Activated CD4-positive, alpha-beta T cell treated with anti-CD3 and anti-CD28 coated beads, Interleukin-2, amount 50 U/mL, for 48 hours (primary cell): ENCODE results near the gene GOLGA6L2.
A peak's percentile ranks its signal among the peaks of the same experiment; 100 is the strongest.
"Not testable (repeated sequence)": the region's sequence is repeated elsewhere in the genome, so short reads cannot be mapped to it uniquely, and the experiment has no call there.

ENCODE experiments used
- DNase-seq, 2 experiments: peaks; one replicate each; pipeline ENCODE4 v3.0.0-alpha.2; 2020

The GOLGA6L2 gene, protein sequence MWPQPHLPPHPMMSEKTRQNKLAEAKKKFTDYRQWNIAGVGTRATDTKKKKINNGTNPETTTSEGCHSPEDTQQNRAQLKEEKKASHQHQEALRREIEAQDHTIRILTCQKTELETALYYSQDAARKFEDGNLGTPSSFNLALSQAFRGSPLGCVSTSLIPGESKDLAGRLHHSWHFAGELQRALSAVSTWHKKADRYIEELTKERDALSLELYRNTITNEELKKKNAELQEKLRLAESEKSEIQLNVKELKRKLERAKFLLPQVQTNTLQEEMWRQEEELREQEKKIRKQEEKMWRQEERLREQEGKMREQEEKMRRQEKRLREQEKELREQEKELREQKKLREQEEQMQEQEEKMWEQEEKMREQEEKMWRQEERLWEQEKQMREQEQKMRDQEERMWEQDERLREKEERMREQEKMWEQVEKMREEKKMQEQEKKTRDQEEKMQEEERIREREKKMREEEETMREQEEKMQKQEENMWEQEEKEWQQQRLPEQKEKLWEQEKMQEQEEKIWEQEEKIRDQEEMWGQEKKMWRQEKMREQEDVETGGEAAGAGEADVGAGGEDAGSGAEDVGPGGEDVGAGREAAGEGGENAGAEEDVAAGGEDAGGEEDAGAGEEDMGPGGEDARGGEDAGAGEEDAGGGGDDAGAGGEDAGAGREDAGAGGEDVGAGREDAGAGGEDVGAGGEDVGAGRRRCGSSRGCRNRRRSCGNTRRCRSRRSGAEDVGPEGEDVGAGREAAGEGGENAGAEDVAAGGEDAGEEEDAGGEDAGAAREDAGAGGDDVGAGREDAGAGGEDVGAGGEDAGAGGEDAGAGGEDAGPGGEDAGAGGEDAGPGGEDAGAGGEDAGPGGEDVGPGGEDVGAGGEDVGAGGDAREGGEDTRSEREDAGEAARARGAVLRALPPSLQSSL

DNA sequence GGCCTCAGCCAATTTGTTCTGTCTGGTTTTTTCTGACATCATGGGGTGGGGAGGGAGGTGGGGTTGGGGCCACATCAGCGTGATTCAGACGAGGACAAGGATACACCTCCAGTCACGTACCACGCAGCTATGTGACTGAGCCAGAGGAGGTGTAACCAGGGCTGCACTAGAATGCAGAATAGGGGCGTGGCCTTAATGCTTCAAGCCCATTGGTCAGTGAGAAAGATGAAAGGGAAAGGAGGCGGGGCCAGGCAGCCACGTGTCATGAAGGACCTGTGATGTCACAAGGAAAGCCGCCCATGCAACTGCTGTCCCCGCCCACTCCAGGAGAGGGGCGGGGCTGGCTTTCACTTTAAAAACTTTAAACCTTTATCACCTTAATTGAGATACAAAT lies at the start of gene GOLGA6L2:
Gene GOLGA6L2, minus strand, starts transcription at position 137 of the 394 bp plus-strand sequence. Its CDS starts 62 bp downstream, at position 75.
- DNase-seq: peak in 1 of 2 experiments; percentile 1

GRCh38 chr15:23484870-23485269 lies 37.8 kb upstream of the GOLGA6L2 start:
- DNase-seq: no peak

GRCh38 chr15:23483821-23484299 lies 36.8 kb upstream of the GOLGA6L2 start:
- DNase-seq: no peak

- no peak for DNase-seq
Observed at GRCh38 chr15:23482764-23483489, 35.9 kb upstream of the GOLGA6L2 start.

DNA sequence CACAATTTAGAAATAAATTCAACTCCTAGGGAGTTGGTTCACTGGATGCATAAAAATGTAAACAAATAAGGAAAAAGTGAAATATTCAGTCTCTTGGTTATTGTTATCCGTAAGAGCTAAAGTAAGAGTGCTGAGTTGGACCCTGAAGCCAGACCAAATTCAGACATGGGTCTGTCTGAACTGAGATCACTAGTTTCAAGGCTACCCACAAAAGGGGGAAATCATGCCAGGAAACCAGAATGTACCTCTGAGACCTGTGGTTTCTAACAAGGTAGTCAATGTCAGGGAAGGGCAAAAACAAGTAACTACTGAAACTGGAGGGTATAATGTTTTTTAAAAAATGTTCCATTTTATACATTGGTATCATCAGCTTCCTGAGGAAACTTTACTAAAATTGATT lies 35.2 kb upstream of the GOLGA6L2 start:
- DNase-seq: no peak

- no peak for DNase-seq
Observed at GRCh38 chr15:23477920-23478319, 30.9 kb upstream of the GOLGA6L2 start.

- no peak for DNase-seq
Observed at GRCh38 chr15:23472678-23473077, 25.6 kb upstream of the GOLGA6L2 start.

DNA sequence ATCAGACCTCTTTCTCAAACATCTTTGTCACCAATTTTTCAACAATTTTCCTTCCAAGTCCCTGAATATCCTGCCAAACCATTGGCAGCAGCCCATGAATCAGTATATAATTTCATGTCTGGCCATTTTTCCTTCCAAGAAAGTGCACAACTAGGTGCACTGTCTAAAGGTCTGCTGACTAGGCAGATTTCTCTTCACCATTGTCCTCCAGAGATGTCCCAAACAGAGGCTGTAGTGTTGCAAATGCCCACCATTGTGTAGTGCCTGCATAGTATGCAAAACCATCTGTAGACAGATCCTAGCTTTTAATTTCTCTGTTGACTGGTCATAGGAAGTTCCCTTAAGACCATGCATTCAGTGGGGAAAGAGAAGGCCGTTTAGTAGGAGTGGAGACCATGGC lies 25.0 kb upstream of the GOLGA6L2 start:
- DNase-seq: no peak

DNA sequence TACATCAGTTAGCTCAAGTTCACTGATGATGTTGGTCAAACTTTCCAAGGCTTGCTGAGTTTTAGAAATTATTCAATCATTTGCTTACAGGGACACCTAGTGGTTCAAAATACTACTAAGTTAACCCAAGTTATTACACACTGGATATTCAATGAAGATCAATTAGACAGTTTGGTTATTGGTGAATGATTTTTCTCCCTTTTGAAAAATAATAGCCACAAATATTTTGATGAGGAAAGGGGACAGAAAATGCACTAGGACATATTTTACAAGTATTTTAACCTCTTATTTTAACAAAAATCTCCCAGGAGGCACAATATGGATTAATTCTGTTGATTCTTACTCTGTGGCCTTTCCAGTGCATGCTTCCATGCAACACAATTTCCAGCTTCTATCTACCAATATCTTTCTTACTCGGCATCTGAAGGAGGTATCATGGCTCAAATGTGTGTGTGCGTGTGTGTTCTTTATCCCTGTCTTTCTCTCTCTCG lies 20.1 kb upstream of the GOLGA6L2 start:
- DNase-seq: no peak

DNA sequence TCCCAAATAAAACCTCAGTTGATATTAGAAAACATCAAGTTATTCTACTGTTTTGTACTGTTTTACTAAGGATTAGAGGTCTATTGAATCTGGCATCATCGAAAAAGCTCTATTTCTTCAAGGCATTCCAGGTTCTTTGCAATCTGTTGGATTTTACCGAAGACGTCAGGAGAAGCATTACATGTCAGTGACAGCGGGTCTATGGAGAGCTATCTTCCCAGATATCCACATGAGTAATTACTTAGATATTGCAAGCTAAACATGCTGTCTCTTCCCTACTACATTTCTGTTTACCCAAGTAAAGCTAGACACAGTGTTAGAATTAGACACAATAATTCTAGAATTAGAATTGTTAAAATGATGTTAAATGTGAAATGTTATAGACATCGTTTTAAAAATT lies 10.8 kb upstream of the GOLGA6L2 start:
- DNase-seq: no peak

- no peak for DNase-seq
Observed at GRCh38 chr15:23446215-23447106, 582 bp downstream of the GOLGA6L2 start.

DNA sequence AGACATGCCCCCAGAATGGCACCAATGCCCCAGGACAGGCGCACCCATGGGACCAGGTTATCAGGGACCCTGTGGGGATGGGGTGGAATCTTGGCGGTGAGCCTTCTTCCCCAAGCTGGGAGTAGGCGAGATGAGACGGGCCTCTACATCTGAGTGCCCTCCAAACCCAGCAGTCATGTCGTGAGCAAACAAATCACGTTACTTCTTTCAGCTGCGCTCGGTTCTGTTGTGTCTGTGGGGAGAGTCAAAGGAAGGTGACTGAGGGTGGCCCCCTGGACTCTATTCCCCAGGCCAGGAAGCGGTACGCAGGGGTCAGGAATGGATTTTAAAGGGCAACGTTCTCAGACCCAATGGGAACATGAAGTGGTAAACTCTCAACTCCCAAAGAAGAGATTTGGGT lies 2.8 kb downstream of the GOLGA6L2 start:
- no peak for DNase-seq

DNA sequence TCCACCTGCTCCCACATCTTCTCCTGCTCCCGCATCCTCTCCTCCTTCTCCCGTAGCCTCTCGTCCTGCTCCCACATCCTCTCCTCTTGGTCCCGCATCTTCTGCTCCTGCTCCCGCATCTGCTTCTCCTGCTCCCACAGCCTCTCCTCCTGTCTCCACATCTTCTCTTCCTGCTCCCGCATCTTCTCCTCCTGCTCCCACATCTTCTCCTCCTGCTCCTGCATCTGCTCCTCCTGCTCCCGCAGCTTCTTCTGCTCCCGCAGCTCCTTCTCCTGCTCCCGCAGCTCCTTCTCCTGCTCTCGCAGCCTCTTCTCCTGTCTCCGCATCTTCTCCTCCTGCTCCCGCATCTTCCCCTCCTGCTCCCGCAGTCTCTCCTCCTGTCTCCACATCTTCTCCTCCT lies 5.8 kb downstream of the GOLGA6L2 start:
- no peak for DNase-seq

DNA sequence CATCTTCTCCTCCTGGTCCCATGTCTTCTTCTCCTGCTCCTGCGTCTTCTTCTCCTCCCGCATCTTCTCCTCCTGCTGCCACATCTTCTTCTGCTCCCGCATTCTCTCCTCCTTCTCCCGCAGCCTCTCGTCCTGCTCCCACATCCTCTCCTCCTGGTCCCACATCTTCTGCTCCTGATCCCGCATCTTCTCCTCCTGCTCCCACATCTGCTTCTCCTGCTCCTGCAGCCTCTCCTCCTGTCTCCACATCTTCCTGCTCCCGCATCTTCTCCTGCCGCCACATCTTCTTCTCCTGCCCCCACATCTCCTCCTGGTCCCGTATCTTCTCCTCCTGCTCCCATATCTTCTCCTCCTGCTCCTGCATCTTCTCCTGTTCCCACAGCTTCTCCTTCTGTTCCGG lies 6.4 kb downstream of the GOLGA6L2 start:
- DNase-seq: no peak

DNA sequence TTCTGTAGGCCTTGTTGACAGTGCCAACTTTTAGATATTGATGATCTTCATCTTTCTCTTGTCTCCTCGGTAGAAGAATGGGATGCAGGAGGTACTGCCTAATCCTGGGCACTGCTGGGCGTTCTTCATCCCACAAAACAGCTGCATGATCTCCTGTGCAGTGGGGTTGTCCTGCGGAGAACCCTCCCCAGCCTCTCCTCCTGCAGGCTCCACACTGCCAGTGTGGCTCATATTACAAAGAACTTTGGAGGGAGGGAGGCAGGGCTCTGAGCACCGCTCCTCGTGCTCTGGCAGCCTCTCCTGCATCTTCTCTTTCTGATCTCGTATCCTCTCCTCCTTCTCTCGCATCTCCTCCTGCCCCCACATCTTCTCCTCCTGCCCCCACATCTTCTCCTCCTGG lies 7.5 kb downstream of the GOLGA6L2 start:
- no peak for DNase-seq

GRCh38 chr15:23438816-23439466 lies 8.1 kb downstream of the GOLGA6L2 start:
- DNase-seq: no peak

- DNase-seq: no peak
Observed at GRCh38 chr15:23437673-23438072, 9.4 kb downstream of the GOLGA6L2 start.

DNA sequence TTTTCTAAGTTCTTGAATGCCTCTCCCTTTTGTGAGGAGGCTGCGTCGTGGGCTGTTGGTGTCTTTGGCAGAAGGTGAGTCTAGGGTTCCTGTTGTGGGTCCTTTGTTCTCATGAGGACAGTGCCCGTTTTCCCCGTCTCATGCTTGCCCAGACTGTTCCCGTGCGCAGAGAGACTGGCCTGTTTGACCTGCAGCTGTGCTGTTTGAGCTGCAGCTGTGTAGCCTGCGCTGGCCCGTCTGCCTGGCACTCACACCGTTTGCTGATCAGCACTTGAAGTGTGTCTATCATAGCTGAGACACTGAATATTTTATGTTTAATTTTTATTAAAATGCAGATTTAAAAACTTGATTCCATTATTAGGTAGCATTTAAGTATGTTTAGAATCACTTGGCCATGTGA lies 9.9 kb downstream of the GOLGA6L2 start:
- DNase-seq: no peak

DNA sequence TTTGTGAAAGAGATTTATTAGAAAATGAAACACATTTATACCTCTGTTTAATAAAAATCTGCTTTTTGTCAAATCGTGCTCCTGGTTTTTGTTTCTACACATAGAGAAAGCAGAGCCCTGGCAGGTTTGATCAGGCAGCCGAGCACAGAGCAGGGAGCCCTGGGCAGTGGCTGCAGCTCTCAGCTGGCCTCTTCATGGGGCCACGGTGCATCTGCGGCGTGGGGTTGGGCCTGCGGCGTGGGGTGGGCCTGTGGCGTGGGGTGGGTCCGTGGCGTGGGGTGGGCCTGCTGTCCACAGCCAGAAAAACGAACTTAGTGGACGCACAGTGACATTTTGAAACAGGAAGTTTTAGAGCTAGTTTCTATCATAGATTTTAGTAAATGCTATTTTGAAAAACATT lies 10.6 kb downstream of the GOLGA6L2 start:
- DNase-seq: no peak

- not testable (repeated sequence) for DNase-seq
Observed at GRCh38 chr15:23434699-23435098, 12.3 kb downstream of the GOLGA6L2 start.

DNA sequence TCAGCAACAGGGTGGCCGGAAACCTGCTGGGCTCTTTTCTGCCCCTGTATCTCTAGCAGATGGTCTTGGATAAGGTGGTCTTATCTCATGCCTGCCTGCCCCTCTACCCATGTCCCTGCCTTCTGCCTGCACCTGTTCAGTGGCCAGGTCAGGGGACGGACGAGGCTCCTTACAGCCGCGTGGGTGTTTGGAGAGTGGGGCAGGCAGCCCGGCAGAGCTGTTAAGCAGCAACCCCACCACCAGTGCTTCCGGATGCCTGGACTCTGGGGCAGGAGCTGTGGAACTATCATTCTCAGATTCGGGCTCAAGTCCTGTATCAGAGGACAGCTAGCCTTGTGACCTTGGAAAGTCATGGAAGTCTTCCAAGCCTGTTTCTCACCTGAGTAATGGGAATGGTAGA lies 21.7 kb downstream of the GOLGA6L2 start:
- not testable (repeated sequence) for DNase-seq
